Epithelial cell of esophagus (primary cell): ENCODE data around the gene UVRAG.

ENCODE experiments used
- DNase-seq: peaks from one replicate; pipeline ENCODE4 v3.0.0; 2010; ENCODE audit warnings: low read depth
- H3K4me3 ChIP-seq: 2 replicates; pipeline ENCODE4 v1.5.1; 2011; ENCODE audit warnings: mild to moderate bottlenecking, low read length, control low read depth
- CTCF ChIP-seq: IDR thresholded peaks from 2 replicates; pipeline ENCODE4 v1.5.1; 2011; ENCODE audit warnings: low read depth, mild to moderate bottlenecking, low read length, control low read depth, inconsistent platforms; ENCODE audit not compliant: insufficient read depth; ENCODE audit errors: missing control alignments

UVRAG gene

GRCh38 chr11:76164861-76165751 lies 350.1 kb downstream of the UVRAG start:
- no peak overlapping the region for H3K4me3 ChIP-seq
- TF ChIP-seq CTCF = no peak
- no peak for DNase-seq

GRCh38 chr11:76166314-76166713 lies 351.3 kb downstream of the UVRAG start:
- no peak for TF ChIP-seq CTCF
- DNase-seq = no peak

GRCh38 chr11:76167590-76167989 lies 352.6 kb downstream of the UVRAG start:
- no peak for DNase-seq
- no peak overlapping the region for H3K4me3 ChIP-seq
- TF ChIP-seq CTCF = no peak

More at GRCh38 chr11:76166314-76166713, 351.3 kb downstream of the UVRAG start:
- no peak overlapping the region for H3K4me3 ChIP-seq

- no peak for TF ChIP-seq CTCF
These were observed 354.5 kb downstream of the UVRAG start for GRCh38 chr11:76169473-76169896.

GRCh38 chr11:76170468-76170867 lies 355.5 kb downstream of the UVRAG start:
- DNase-seq = no peak
- no peak for TF ChIP-seq CTCF
- H3K4me3 ChIP-seq = no peak overlapping the region

More at GRCh38 chr11:76169473-76169896, 354.5 kb downstream of the UVRAG start:
- H3K4me3 ChIP-seq = no peak overlapping the region
- DNase-seq = no peak

- DNase-seq = no peak
- no peak overlapping the region for H3K4me3 ChIP-seq
- TF ChIP-seq CTCF = no peak
These were observed 357.6 kb downstream of the UVRAG start for GRCh38 chr11:76172583-76172982.
